Measurements from ENCODE around the gene NPR3. TPM values are rescaled to one million over a fixed set of nuclear protein-coding genes. Genes with fewer than 3 reads are reported as not detected.

The NPR3 gene
- total and polyA plus RNA-seq, 8 donors, result 16.5 to 48.2 (median 37.0) TPM

DNA sequence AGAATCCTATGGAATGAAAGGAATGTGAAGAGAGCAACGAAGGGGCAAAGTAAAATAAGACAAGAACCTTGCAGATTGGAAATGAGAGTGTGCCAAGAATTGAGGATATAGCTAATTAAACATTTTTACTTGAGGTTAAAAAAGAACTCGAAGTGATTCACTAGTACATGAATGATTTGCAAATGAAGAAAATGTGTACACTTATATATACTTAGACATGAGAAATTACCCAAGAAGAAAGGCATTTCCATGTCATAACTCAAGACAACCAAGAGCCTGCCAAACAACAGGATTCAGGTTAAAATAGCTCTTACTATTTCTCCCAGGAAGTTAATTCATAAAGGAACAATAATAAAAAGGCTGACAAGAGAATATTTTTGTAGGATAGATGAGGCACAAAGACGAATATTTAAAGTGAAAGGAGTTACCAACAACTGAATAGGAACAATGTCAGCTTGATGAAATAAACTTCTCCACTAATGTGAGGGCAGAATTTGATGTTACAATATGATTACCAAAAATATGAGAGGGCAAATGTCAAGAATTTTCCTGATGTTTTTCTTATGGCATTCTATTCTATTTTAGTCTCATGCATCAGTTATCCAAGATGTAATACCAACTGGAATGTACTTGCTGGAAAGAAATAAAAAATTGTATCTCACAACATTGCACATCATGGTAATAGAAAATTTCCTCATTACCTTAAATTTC is 18.9 kb upstream of the NPR3 start:
- ATAC-seq, result no peak
- no peaks in the 10 kb centered on the region for H3K36me3 ChIP-seq
- H3K27ac ChIP-seq, result no peak overlapping the region
- H3K4me3 ChIP-seq, result no peak overlapping the region
- TF ChIP-seq, protein P1, sequence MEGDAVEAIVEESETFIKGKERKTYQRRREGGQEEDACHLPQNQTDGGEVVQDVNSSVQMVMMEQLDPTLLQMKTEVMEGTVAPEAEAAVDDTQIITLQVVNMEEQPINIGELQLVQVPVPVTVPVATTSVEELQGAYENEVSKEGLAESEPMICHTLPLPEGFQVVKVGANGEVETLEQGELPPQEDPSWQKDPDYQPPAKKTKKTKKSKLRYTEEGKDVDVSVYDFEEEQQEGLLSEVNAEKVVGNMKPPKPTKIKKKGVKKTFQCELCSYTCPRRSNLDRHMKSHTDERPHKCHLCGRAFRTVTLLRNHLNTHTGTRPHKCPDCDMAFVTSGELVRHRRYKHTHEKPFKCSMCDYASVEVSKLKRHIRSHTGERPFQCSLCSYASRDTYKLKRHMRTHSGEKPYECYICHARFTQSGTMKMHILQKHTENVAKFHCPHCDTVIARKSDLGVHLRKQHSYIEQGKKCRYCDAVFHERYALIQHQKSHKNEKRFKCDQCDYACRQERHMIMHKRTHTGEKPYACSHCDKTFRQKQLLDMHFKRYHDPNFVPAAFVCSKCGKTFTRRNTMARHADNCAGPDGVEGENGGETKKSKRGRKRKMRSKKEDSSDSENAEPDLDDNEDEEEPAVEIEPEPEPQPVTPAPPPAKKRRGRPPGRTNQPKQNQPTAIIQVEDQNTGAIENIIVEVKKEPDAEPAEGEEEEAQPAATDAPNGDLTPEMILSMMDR (IDR thresholded peaks at IDR 0.05), result no peak
- DNase-seq, result no peak
- H3K4me1 ChIP-seq, result peaks cover 0 to 6% of the 10 kb centered on the region in 2 donors
- intact Hi-C loops (cut with DNase I), result no loop called here
- no peaks in the 10 kb centered on the region for H3K27me3 ChIP-seq
- no peaks in the 10 kb centered on the region for H3K9me3 ChIP-seq

DNA sequence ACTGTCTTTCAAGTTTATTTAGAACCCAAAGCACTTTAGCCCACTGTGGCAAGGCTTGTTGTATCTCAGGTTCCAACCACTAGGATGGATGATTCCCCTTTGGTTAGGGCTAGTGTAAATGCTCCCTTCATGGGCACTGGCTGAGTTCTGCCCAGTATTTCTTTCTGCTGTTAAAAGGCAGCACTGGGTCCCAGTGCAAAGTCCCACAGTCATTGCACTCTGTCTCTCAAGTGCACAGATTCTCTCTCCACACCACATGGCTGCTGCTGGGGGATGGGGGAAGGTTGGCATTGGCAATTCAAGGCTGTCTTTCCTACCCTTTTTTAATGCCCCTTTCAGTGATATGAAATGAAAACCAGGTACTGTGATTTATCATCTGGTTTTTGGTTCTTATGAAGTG is 7.2 kb upstream of the NPR3 start:
- peaks cover 0 to 4% of the 10 kb centered on the region in 2 donors for H3K4me1 ChIP-seq
- peaks cover under 1 to 6% of the 10 kb centered on the region in 2 donors for H3K27me3 ChIP-seq
- no peaks in the 10 kb centered on the region for H3K9me3 ChIP-seq
- no peaks in the 10 kb centered on the region for H3K36me3 ChIP-seq
- intact Hi-C loops (cut with DNase I), result loop anchor here in 1 of 2 donors (10.0 kb wide), 1 partner anchor 721 kb away; no protein-coding TSS in a partner anchor
- TF ChIP-seq, protein P1 (IDR thresholded peaks at IDR 0.05), result no peak
- no peak for DNase-seq
- H3K4me3 ChIP-seq, result no peak overlapping the region
- no peak for ATAC-seq
- H3K27ac ChIP-seq, result no peak overlapping the region

DNA sequence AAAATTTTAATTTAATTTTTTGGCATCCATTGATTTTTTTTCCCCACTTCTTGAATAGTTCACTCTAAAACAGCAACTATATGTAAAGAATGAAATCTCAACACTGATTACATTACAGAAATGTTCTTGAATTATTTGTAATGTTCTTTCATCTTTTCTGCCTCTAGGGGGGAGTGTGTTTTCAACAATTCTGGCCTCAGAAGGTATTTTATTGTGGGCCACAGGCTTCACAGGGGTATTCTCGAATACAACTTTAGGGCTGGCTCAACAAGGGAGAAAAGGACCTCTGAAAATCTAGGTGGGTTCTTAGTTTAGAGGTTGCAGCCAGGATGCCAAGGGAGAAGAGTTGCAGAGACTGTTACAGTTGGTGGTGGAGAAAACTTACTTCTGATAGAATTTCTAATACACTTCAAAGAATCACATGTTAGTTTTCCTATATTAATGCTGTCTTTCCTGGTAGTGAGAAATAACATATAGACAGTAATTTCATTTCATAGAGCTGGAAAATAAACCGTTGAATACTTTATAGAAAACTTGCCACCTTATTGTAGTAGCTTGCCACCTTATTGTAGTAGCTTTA is 3.6 kb upstream of the NPR3 start:
- no peak overlapping the region for H3K27ac ChIP-seq
- H3K9me3 ChIP-seq, result no peaks in the 10 kb centered on the region
- H3K27me3 ChIP-seq, result peaks cover 7 to 42% of the 10 kb centered on the region in 2 donors
- no peak overlapping the region for H3K4me3 ChIP-seq
- ATAC-seq, result no peak
- no peaks in the 10 kb centered on the region for H3K36me3 ChIP-seq
- TF ChIP-seq, protein P1 (IDR thresholded peaks at IDR 0.05), result peak in 1 of 2 donors; percentile 23
- intact Hi-C loops (cut with DNase I), result loop anchor here in 1 of 2 donors (10.0 kb wide), 1 partner anchor 717 kb away; no protein-coding TSS in a partner anchor
- H3K4me1 ChIP-seq, result peaks cover 11 to 37% of the 10 kb centered on the region in 2 donors
- DNase-seq, result peak in 1 of 4 donors; percentile 35

DNA sequence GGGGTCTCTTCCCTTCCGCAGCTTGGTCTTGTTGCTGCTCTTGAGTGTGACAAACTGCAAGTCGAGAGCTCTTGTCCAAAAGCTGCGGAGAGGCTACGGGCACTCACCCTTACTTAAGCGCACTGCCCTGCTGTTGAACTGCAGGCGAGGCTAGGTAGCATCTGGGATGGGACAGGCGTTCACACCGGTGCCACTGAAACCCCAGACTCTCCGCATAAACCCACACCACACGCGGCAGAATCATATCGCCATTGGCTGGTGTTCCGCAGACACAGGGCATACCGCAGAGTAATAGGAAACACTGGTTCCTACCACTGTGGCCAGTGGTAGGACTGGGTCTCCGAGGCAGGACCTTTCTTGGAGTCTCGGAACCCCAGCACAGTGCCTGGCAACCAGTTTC is 2.2 kb upstream of the NPR3 start:
- TF ChIP-seq, protein P1 (IDR thresholded peaks at IDR 0.05), result no peak
- intact Hi-C loops (cut with DNase I), result loop anchor here in 1 of 2 donors (10.0 kb wide), 1 partner anchor 716 kb away; no protein-coding TSS in a partner anchor
- DNase-seq, result peak in 1 of 4 donors; percentile 13
- Histone ChIP-seq H3K4me1 (peaks cover 12 to 51% of the 10 kb centered on the region in 2 donors), H3K27ac (no peak overlapping the region), H3K9me3 (no peaks in the 10 kb centered on the region), H3K4me3 (no peak overlapping the region), H3K27me3 (peaks cover 18 to 56% of the 10 kb centered on the region in 2 donors), H3K36me3 (no peaks in the 10 kb centered on the region)
- no peak for ATAC-seq

All from left lung (tissue), 10 donors.